HepG2 (cell line): ENCODE data around the gene GRB10. TPM values are rescaled to one million over a fixed set of nuclear protein-coding genes. Genes with fewer than 3 reads are reported as not detected.

Source experiments
- BATF2 ChIP-seq: sonication (generic); formaldehyde crosslinking; IDR thresholded peaks from 2 replicates; pipeline ENCODE4 v1.8.0; 2022; ENCODE audit warnings: mild to moderate bottlenecking, missing genetic modification reagents, moderate library complexity
- BRCA1 ChIP-seq: sonication (generic); formaldehyde crosslinking; IDR thresholded peaks from 2 replicates; pipeline ENCODE4 v1.4.0; 2020; ENCODE audit warnings: missing genetic modification reagents
- GFI1 ChIP-seq: sonication (generic); formaldehyde crosslinking; IDR thresholded peaks from 2 replicates; pipeline ENCODE4 v1.5.0; 2020; ENCODE audit warnings: missing genetic modification reagents, mild to moderate bottlenecking, borderline replicate concordance
- ISX ChIP-seq: sonication (generic); formaldehyde crosslinking; conservative IDR thresholded peaks from 2 replicates; pipeline ENCODE4 v1.5.0; 2020; ENCODE audit warnings: missing genetic modification reagents
- KMT2A ChIP-seq: sonication (generic); formaldehyde crosslinking; IDR thresholded peaks from 2 replicates; pipeline ENCODE4 v1.4.0; 2020; ENCODE audit warnings: missing genetic modification reagents
- XBP1 ChIP-seq: sonication (generic); formaldehyde crosslinking; IDR thresholded peaks from 2 replicates; pipeline ENCODE4 v1.5.0; 2020; ENCODE audit warnings: missing genetic modification reagents
- ZNF441 ChIP-seq: sonication (generic); formaldehyde crosslinking; IDR thresholded peaks from 2 replicates; pipeline ENCODE4 v1.7.0; 2021; ENCODE audit warnings: missing genetic modification reagents, borderline replicate concordance
- ZNF776 ChIP-seq: sonication (generic); formaldehyde crosslinking; IDR thresholded peaks from 2 replicates; pipeline ENCODE4 v1.4.0; 2020; ENCODE audit warnings: mild to moderate bottlenecking, missing genetic modification reagents
- ZNF83 ChIP-seq: sonication (generic); formaldehyde crosslinking; IDR thresholded peaks from 2 replicates; pipeline ENCODE4 v1.4.0; 2020; ENCODE audit warnings: missing genetic modification reagents, mild to moderate bottlenecking, borderline replicate concordance
- ZSCAN9 ChIP-seq: IDR thresholded peaks from 2 replicates; pipeline ENCODE4 v1.6.1; 2016; ENCODE audit warnings: borderline replicate concordance
- polyA plus RNA-seq, 8 experiments: library from polyadenylated mRNA; depleted of rRNA in 3 of 8; stranded (reverse) in 7 of 8; unstranded in 1 of 8; fragments of >200 nt; fragmentation: Illumina TruSeq in 4 of 8; extraction: Trizol in 4 of 8; gene quantifications; 2 replicates each; pipeline versions ENCODE4 v1.2.1 to v1.2.3, GENCODE V29; 2011 to 2016; ENCODE audit warnings: low read depth in 4 of 8, missing spikeins in 1 of 8, mixed read lengths in 1 of 8; ENCODE audit not compliant: insufficient read depth in 1 of 8
- total RNA-seq, 5 experiments: library from RNA; depleted of rRNA; stranded (reverse); fragments of >200 nt; fragmentation: Illumina TruSeq; extraction: Trizol; gene quantifications; 2 replicates each; pipeline ENCODE4 v1.2.3, GENCODE V29; 2016; ENCODE audit warnings: low read depth in 1 of 5
- TF ChIP-seq, protein P1 (sequence below): sonication (generic); formaldehyde crosslinking; IDR thresholded peaks from 2 replicates; pipeline ENCODE4 v1.5.1; 2020; ENCODE audit warnings: missing genetic modification reagents, mild to moderate bottlenecking, borderline replicate concordance
- TF ChIP-seq, protein P2 (sequence below): sonication (generic); formaldehyde crosslinking; IDR thresholded peaks from 2 replicates; pipeline ENCODE4 v1.4.0; 2020; ENCODE audit warnings: mild to moderate bottlenecking, missing genetic modification reagents
- TF ChIP-seq, protein P3 (sequence below): sonication (generic); formaldehyde crosslinking; IDR thresholded peaks from 2 replicates; pipeline ENCODE4 v1.5.0; 2020; ENCODE audit warnings: mild to moderate bottlenecking, missing genetic modification reagents, borderline replicate concordance
- TF ChIP-seq, protein P4 (sequence below), 2 experiments: sonication (generic) in 1 of 2; formaldehyde crosslinking in 1 of 2; IDR thresholded peaks; 2 replicates each; pipeline versions ENCODE4 v1.5.1 to v1.6.1; 2011 to 2020; ENCODE audit warnings: borderline replicate concordance in 1 of 2, low read depth in 1 of 2, low read length in 1 of 2, mild to moderate bottlenecking in 1 of 2, missing genetic modification reagents in 1 of 2, moderate library complexity in 1 of 2

Gene GRB10
- total and polyA plus RNA-seq, 2 of the 13 experiments (the other 11 are each of a cell fraction or from before 2014, with no cell fraction given) = 4.0 to 6.8 TPM

GRCh38 chr7:50552921-50553320 lies 229.8 kb downstream of the GRB10 start (continued):
- TF ChIP-seq, protein P1, sequence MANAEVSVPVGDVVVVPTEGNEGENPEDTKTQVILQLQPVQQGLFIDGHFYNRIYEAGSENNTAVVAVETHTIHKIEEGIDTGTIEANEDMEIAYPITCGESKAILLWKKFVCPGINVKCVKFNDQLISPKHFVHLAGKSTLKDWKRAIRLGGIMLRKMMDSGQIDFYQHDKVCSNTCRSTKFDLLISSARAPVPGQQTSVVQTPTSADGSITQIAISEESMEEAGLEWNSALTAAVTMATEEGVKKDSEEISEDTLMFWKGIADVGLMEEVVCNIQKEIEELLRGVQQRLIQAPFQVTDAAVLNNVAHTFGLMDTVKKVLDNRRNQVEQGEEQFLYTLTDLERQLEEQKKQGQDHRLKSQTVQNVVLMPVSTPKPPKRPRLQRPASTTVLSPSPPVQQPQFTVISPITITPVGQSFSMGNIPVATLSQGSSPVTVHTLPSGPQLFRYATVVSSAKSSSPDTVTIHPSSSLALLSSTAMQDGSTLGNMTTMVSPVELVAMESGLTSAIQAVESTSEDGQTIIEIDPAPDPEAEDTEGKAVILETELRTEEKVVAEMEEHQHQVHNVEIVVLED (CRISPR knock-in tag) = no peak
- no peak for TF ChIP-seq KMT2A (CRISPR knock-in tag)
- peak; percentile 65; the same call in 1 of the 2 replicates for TF ChIP-seq ZSCAN9 (CRISPR knock-in tag)
- no peak for TF ChIP-seq ZNF776 (CRISPR knock-in tag)
- TF ChIP-seq XBP1 = no peak
- TF ChIP-seq BRCA1 (CRISPR knock-in tag) = 0 out of 2 replicates have a peak, but pooled peaks have one; percentile 39
- TF ChIP-seq, protein P2, sequence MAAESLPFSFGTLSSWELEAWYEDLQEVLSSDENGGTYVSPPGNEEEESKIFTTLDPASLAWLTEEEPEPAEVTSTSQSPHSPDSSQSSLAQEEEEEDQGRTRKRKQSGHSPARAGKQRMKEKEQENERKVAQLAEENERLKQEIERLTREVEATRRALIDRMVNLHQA (CRISPR knock-in tag) = no peak
- TF ChIP-seq ZNF83 (CRISPR knock-in tag) = 0 out of 2 replicates have a peak, but pooled peaks have one; percentile 43
- no peak for TF ChIP-seq ZNF441 (CRISPR knock-in tag)
- TF ChIP-seq, protein P3, sequence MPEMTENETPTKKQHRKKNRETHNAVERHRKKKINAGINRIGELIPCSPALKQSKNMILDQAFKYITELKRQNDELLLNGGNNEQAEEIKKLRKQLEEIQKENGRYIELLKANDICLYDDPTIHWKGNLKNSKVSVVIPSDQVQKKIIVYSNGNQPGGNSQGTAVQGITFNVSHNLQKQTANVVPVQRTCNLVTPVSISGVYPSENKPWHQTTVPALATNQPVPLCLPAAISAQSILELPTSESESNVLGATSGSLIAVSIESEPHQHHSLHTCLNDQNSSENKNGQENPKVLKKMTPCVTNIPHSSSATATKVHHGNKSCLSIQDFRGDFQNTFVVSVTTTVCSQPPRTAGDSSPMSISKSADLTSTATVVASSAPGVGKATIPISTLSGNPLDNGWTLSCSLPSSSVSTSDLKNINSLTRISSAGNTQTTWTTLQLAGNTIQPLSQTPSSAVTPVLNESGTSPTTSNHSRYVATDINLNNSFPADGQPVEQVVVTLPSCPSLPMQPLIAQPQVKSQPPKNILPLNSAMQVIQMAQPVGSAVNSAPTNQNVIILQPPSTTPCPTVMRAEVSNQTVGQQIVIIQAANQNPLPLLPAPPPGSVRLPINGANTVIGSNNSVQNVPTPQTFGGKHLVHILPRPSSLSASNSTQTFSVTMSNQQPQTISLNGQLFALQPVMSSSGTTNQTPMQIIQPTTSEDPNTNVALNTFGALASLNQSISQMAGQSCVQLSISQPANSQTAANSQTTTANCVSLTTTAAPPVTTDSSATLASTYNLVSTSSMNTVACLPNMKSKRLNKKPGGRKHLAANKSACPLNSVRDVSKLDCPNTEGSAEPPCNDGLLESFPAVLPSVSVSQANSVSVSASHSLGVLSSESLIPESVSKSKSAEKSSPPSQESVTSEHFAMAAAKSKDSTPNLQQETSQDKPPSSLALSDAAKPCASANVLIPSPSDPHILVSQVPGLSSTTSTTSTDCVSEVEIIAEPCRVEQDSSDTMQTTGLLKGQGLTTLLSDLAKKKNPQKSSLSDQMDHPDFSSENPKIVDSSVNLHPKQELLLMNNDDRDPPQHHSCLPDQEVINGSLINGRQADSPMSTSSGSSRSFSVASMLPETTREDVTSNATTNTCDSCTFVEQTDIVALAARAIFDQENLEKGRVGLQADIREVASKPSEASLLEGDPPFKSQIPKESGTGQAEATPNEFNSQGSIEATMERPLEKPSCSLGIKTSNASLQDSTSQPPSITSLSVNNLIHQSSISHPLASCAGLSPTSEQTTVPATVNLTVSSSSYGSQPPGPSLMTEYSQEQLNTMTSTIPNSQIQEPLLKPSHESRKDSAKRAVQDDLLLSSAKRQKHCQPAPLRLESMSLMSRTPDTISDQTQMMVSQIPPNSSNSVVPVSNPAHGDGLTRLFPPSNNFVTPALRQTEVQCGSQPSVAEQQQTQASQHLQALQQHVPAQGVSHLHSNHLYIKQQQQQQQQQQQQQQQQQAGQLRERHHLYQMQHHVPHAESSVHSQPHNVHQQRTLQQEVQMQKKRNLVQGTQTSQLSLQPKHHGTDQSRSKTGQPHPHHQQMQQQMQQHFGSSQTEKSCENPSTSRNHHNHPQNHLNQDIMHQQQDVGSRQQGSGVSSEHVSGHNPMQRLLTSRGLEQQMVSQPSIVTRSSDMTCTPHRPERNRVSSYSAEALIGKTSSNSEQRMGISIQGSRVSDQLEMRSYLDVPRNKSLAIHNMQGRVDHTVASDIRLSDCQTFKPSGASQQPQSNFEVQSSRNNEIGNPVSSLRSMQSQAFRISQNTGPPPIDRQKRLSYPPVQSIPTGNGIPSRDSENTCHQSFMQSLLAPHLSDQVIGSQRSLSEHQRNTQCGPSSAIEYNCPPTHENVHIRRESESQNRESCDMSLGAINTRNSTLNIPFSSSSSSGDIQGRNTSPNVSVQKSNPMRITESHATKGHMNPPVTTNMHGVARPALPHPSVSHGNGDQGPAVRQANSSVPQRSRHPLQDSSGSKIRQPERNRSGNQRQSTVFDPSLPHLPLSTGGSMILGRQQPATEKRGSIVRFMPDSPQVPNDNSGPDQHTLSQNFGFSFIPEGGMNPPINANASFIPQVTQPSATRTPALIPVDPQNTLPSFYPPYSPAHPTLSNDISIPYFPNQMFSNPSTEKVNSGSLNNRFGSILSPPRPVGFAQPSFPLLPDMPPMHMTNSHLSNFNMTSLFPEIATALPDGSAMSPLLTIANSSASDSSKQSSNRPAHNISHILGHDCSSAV (CRISPR knock-in tag) = no peak
- no peak for TF ChIP-seq BATF2 (CRISPR knock-in tag)
- no peak for TF ChIP-seq GFI1 (CRISPR knock-in tag)
- TF ChIP-seq, protein P4, sequence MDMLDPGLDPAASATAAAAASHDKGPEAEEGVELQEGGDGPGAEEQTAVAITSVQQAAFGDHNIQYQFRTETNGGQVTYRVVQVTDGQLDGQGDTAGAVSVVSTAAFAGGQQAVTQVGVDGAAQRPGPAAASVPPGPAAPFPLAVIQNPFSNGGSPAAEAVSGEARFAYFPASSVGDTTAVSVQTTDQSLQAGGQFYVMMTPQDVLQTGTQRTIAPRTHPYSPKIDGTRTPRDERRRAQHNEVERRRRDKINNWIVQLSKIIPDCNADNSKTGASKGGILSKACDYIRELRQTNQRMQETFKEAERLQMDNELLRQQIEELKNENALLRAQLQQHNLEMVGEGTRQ (IDR thresholded peaks at IDR 0.05; ENCODE audit: low read depth, low read length) = no peak
- TF ChIP-seq, protein P4 (CRISPR knock-in tag; IDR thresholded peaks at IDR 0.05; ENCODE audit: borderline replicate concordance) = no peak
- TF ChIP-seq ISX = no peak
